ENCODE measurements around the gene CABS1. TPM values are rescaled to one million over a fixed set of nuclear protein-coding genes. Genes with fewer than 3 reads are reported as not detected.

Gene CABS1
- total RNA-seq (2022), result not detected in 2 replicates
- Bru-seq, nascent RNA, result not detected
- BruChase-seq, experiment 1, labeled RNA remaining after a 2-hour chase, result percentile 18 among the genes with signal in this experiment
- not detected for BruChase-seq, experiment 2, labeled RNA remaining after a 6-hour chase
- long read RNA-seq, result 0 reads

DNA sequence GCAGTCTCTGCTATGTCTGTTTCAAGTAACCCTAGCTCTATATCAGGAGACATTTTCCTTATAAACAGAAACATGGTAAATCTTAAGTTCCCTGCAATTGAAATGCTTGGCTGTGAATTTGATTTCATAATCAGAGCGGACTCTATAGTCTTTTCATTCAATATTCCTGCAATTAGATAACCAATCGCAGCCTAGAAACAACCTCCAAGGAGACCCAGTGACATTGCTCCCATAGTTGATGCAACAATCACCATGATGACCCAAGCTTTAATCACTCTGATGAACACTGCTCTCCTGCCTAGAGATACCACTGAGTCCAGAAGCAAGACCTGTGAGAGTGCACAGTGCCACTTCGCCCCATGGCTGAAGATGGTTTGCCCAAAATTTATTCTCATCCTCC lies at the start of gene CABS1:
Gene CABS1 (plus strand): TSS at position 301 of the 400 bp plus-strand sequence. CDS start 59 bp downstream, at position 360.
- Histone ChIP-seq H3K27me3 (replicated peaks; ENCODE audit: control insufficient read depth, insufficient read depth, low read length) (no peaks in the 10 kb centered on the region), H3K9me3 (no peaks in the 10 kb centered on the region), H3K36me3 (ENCODE audit: control insufficient read depth, insufficient read depth, low read length) (no peaks in the 10 kb centered on the region), H3K4me3 (ENCODE audit: low read depth, low read length) (no peak within 1 kb of the TSS), H3K4me1 (no peaks in the 10 kb centered on the region)
- ChIA-PET POLR2A (no interaction called here), CTCF (no interaction called here)
- intact Hi-C loops (cut with micrococcal nuclease; ENCODE audit: unreplicated experiment), result no loop called here
- no peaks in the 10 kb centered on the region for H3K9me3 Mint-ChIP-seq (ENCODE audit: unreplicated experiment)
- TF ChIP-seq, protein P1, sequence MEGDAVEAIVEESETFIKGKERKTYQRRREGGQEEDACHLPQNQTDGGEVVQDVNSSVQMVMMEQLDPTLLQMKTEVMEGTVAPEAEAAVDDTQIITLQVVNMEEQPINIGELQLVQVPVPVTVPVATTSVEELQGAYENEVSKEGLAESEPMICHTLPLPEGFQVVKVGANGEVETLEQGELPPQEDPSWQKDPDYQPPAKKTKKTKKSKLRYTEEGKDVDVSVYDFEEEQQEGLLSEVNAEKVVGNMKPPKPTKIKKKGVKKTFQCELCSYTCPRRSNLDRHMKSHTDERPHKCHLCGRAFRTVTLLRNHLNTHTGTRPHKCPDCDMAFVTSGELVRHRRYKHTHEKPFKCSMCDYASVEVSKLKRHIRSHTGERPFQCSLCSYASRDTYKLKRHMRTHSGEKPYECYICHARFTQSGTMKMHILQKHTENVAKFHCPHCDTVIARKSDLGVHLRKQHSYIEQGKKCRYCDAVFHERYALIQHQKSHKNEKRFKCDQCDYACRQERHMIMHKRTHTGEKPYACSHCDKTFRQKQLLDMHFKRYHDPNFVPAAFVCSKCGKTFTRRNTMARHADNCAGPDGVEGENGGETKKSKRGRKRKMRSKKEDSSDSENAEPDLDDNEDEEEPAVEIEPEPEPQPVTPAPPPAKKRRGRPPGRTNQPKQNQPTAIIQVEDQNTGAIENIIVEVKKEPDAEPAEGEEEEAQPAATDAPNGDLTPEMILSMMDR (IDR thresholded peaks at IDR 0.05; ENCODE audit: insufficient read depth in 1 of 2, low read depth in 1 of 2, low read length in 1 of 2, severe bottlenecking in 1 of 2, unreplicated experiment in 1 of 2), result no peak
- no TSS peak for BruUV-seq (replicated peaks)
- no peak for DNase-seq
- no peaks in the 10 kb centered on the region for H3K36me3 Mint-ChIP-seq (ENCODE audit: insufficient read depth, unreplicated experiment)
- H3K4me1 Mint-ChIP-seq (ENCODE audit: low read depth, unreplicated experiment), result no peaks in the 10 kb centered on the region
- no peak within 1 kb of the TSS for H3K27ac Mint-ChIP-seq (ENCODE audit: unreplicated experiment)
- no peak within 1 kb of the TSS for H3K4me3 Mint-ChIP-seq (ENCODE audit: unreplicated experiment)
- peaks cover 14% of the 10 kb centered on the region for H3K27me3 Mint-ChIP-seq (ENCODE audit: insufficient read depth, unreplicated experiment)

DNA sequence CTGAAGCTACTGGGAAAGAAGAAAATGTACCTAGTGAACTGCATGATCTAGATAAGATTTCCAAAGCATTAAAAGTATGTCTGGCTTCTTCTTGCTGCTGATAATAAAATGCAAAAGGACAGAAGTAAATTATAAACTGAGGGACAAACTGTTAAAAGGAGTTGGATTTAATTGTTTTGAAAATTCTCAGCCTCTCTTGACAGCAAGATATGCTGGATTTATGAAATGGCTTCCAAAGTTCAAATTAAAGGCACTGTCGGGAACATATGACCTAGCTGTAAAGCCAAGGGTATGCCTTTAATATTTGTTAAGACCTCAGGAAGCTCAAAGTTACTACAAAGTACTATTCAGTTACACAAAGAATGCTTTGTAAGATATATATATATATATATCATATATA lies 46.1 kb upstream of the CABS1 start:
- intact Hi-C loops (cut with micrococcal nuclease; ENCODE audit: unreplicated experiment), result no loop called here
- no peaks in the 10 kb centered on the region for H3K27me3 ChIP-seq (replicated peaks; ENCODE audit: control insufficient read depth, insufficient read depth, low read length)
- H3K4me1 ChIP-seq, result no peaks in the 10 kb centered on the region
- no peaks in the 10 kb centered on the region for H3K27me3 Mint-ChIP-seq (ENCODE audit: insufficient read depth, unreplicated experiment)
- H3K27ac Mint-ChIP-seq (ENCODE audit: unreplicated experiment), result no peak overlapping the region
- H3K4me3 ChIP-seq (ENCODE audit: low read depth, low read length), result no peak overlapping the region
- BruUV-seq (replicated peaks), result no TSS peak
- no peak for DNase-seq
- H3K9me3 Mint-ChIP-seq (ENCODE audit: unreplicated experiment), result no peaks in the 10 kb centered on the region
- no peaks in the 10 kb centered on the region for H3K36me3 Mint-ChIP-seq (ENCODE audit: insufficient read depth, unreplicated experiment)
- no peaks in the 10 kb centered on the region for H3K9me3 ChIP-seq
- CTCF ChIA-PET, result no interaction called here
- TF ChIP-seq, protein P1 (IDR thresholded peaks at IDR 0.05; ENCODE audit: insufficient read depth in 1 of 2, low read depth in 1 of 2, low read length in 1 of 2, severe bottlenecking in 1 of 2, unreplicated experiment in 1 of 2), result no peak
- no peaks in the 10 kb centered on the region for H3K4me1 Mint-ChIP-seq (ENCODE audit: low read depth, unreplicated experiment)
- no peak overlapping the region for H3K4me3 Mint-ChIP-seq (ENCODE audit: unreplicated experiment)
- POLR2A ChIA-PET, result no interaction called here
- H3K36me3 ChIP-seq (ENCODE audit: control insufficient read depth, insufficient read depth, low read length), result no peaks in the 10 kb centered on the region

GRCh38 chr4:70291341-70291740 lies 43.4 kb upstream of the CABS1 start:
- TF ChIP-seq, protein P1 (IDR thresholded peaks at IDR 0.05; ENCODE audit: insufficient read depth in 1 of 2, low read depth in 1 of 2, low read length in 1 of 2, severe bottlenecking in 1 of 2, unreplicated experiment in 1 of 2), result no peak
- CTCF ChIA-PET, result no interaction called here

More at GRCh38 chr4:70291341-70291740, 43.4 kb upstream of the CABS1 start:
- Histone ChIP-seq H3K36me3 (ENCODE audit: control insufficient read depth, insufficient read depth, low read length) (no peaks in the 10 kb centered on the region), H3K4me3 (ENCODE audit: low read depth, low read length) (no peak overlapping the region), H3K9me3 (no peaks in the 10 kb centered on the region), H3K27me3 (replicated peaks; ENCODE audit: control insufficient read depth, insufficient read depth, low read length) (no peaks in the 10 kb centered on the region), H3K4me1 (no peaks in the 10 kb centered on the region)
- BruUV-seq (replicated peaks), result no TSS peak
- intact Hi-C loops (cut with micrococcal nuclease; ENCODE audit: unreplicated experiment), result no loop called here
- H3K36me3 Mint-ChIP-seq (ENCODE audit: insufficient read depth, unreplicated experiment), result no peaks in the 10 kb centered on the region
- no peaks in the 10 kb centered on the region for H3K9me3 Mint-ChIP-seq (ENCODE audit: unreplicated experiment)
- no peak overlapping the region for H3K4me3 Mint-ChIP-seq (ENCODE audit: unreplicated experiment)
- DNase-seq, result no peak
- H3K27ac Mint-ChIP-seq (ENCODE audit: unreplicated experiment), result no peak overlapping the region
- POLR2A ChIA-PET, result no interaction called here
- H3K27me3 Mint-ChIP-seq (ENCODE audit: insufficient read depth, unreplicated experiment), result no peaks in the 10 kb centered on the region
- H3K4me1 Mint-ChIP-seq (ENCODE audit: low read depth, unreplicated experiment), result no peaks in the 10 kb centered on the region
